Measurements from ENCODE around the gene ZNF644.
A peak's percentile ranks its signal among the peaks of the same experiment; 100 is the strongest.
"Not testable (repeated sequence)": the region's sequence is repeated elsewhere in the genome, so short reads cannot be mapped to it uniquely, and the experiment has no call there.

Gene ZNF644

GRCh38 chr1:91021686-91022517, at the start of gene ZNF644:
ZNF644 (minus strand) TSS chr1:91022035; CDS start chr1:90982353, 39,682 bp downstream.
- peak; percentile 89 to 91 for DNase-seq

GRCh38 chr1:91070298-91070697, 48.5 kb upstream of the ZNF644 start:
- no peak for DNase-seq

DNA sequence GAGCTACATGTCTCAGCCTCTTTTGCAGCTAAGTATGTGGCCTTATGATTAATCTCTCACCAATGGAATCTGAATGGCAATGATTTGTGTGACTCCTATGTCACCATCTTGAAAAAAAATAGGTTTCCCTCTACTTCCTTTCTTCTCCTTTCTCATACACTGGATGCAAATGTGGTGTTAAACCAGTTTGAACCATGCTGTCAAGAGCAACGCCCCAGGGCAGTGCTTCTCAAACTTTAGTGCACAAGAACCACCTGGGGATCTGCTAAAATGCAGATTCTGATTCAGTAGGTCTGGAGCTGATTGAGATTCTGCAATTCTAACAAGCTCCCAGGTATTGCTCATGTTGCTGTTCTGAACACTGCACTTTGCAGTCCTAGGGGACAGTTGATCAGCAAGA, 44.7 kb upstream of the ZNF644 start:
- no peak for DNase-seq

DNA sequence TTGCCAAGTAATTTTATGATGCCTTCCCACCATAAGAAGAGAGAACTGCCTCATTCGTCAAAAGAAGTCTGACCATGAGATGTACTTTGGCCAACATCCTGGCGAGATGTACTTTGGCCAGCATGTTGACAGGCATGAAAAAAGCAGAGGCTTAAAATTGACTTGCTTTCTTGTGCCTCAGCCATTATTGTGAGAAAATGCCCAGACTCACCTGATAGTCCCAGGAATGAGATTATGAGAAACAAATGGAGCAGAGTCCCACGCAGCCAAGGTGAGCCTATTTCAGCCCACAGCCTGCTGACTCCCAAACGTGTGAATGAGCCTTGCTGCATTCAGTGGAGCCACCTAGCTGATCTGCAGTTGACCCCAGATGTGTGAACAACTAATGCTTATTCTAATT, 43.5 kb upstream of the ZNF644 start:
- no peak for DNase-seq

GRCh38 chr1:91063403-91063802, 41.6 kb upstream of the ZNF644 start:
- not testable (repeated sequence) for DNase-seq

- no peak for DNase-seq
Measured at GRCh38 chr1:91059157-91059556, 37.3 kb upstream of the ZNF644 start.

- DNase-seq: no peak
Measured at GRCh38 chr1:91057784-91058183, 35.9 kb upstream of the ZNF644 start.

DNA sequence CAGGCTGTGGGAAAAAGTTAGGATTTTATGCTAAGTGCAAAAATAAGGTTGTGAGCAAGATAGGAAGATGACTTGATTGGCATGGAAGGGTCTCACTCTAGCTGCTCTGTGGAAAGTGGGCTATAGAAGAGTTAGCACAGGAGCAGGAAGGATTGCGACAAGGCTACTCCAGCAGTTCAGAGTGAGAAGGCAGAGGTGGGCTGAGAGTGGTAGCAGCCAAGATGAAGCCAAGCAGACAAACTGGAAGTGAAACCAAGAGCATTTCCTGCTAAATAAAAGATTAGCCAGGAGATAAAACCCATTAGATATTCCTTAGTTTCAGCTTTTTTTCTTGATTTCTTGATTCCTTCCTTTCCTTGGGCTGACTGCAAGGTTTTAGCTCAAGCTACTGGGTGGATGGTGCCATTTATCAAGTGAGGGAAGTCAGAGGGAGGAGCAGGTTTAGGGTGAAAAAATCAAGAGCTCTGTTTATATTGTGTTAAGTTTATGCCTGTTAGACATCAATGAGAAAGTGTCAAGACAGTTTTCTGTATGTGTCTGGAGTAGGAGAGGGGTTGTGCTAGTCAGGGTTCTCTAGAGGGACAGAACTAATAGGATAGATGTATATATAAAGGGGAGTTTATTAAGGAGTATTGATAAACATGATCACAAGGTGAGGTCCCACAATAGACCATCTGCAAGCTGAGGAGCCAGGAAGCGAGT, 33.1 kb upstream of the ZNF644 start:
- DNase-seq: no peak

- no peak for DNase-seq
Measured at GRCh38 chr1:91053630-91054029, 31.8 kb upstream of the ZNF644 start.

- not testable (repeated sequence) for DNase-seq
Measured at GRCh38 chr1:91049551-91049950, 27.7 kb upstream of the ZNF644 start.

- DNase-seq: no peak
Measured at GRCh38 chr1:91046766-91047165, 24.9 kb upstream of the ZNF644 start.

GRCh38 chr1:91045284-91045683, 23.4 kb upstream of the ZNF644 start:
- DNase-seq: no peak

- DNase-seq: not testable (repeated sequence)
Measured at GRCh38 chr1:91044776-91045175, 22.9 kb upstream of the ZNF644 start.

- DNase-seq: not testable (repeated sequence)
Measured at GRCh38 chr1:91042372-91042771, 20.5 kb upstream of the ZNF644 start.

GRCh38 chr1:91038582-91038981, 16.7 kb upstream of the ZNF644 start:
- no peak for DNase-seq

DNA sequence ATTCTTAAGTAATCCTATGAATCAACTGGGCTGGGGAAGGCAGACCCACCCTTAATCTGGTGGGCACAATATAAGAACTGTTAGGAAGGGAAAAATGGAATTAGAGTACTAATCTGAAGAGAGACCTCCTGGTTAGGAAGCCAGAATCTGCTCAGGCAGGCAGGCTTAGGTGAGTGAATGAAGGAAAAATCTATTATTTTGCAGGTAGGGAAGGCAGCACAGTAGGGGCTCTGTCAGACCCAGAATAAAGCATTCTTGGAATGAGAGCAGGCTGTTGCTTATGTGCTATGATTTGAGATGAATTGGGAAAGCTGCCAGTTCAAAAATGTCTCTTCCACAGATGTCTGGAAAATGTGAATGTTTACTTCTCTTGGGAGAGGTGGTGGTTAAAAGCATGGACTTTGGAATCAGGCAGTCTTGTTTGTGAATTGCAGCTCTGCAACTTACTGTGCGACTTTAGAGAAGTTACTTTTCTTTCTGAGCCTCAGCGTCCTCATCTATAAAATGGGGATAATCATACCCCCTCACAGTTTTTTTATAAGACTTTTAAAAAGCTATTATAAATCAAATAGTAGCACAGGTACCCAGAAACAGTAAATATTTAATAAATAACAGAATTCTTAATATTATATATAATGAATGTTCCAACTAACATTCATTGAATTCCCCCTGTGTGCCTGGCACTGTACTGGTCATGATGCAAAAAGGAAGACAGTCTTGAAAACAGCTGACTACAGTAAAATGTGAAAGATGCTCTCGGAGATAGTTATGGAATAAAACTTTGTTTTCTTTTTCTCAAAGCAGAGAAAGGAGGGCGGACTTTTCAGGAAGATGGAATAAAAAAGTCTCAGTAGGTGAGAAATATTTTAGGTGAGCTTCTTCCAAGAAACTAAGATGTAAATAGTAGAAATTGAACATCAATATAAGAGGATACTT, 15.3 kb upstream of the ZNF644 start:
- DNase-seq: no peak

- no peak for DNase-seq
Measured at GRCh38 chr1:91032349-91032748, 10.5 kb upstream of the ZNF644 start.

GRCh38 chr1:91031081-91031480, 9.2 kb upstream of the ZNF644 start:
- no peak for DNase-seq

DNA sequence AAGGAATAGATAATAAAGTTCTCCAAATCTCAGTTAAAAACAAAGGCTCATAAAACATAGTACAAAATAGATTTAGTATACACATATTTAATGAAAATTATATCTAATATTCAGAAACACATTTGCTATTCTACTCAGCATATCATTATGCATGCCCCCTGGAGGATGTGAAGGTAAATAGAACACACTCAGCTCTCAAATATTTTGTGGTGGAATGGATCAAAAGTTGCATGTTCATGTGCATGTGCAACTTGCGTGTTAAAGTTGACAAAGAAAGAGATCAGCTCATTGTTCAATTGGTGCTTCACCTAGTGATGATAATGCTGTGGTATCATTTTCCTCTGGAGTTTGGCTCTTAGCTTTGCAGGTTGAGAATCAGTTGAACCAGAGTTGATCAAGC, 4.9 kb upstream of the ZNF644 start:
- DNase-seq: no peak

GRCh38 chr1:91026320-91026719, 4.5 kb upstream of the ZNF644 start:
- no peak for DNase-seq

GRCh38 chr1:91024481-91025119, 2.8 kb upstream of the ZNF644 start:
- DNase-seq: no peak

DNA sequence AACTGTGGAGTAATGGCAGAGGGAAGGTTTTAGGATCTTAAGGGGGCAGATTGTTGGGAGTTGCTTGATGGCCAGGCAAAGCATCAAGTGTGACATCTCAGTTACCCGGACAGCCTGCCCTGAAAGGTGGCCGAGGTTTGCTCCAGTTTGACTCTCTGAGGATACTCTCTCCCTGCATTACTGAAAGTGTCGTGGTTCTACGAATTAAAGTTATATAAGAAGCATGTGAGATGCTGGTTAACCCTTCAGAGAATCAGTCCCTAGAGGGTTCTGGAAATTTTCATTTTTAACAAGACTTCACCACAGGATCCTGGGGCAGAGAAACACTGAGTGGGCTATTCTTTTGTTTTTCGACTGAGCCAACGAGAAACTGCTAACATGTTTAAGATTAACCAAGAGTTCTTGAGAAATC, 689 bp upstream of the ZNF644 start:
- peak in 1 of 2 donors; percentile 74 for DNase-seq

Measured in hippocampal formation (tissue), 2 donors.